ENCODE results near the gene SPECC1.

- TF ChIP-seq CTCF (conservative IDR thresholded peaks at IDR 0.05) (no peak), EZH2 (IDR thresholded peaks at IDR 0.05; ENCODE audit: low read depth) (no peak)
Measured at GRCh38 chr17:20232611-20233010, 223.5 kb downstream of the SPECC1 start.

Data from PC-9 (cell line).